K562 (cell line): ENCODE data around the gene CD160. TPM values are rescaled to one million over a fixed set of nuclear protein-coding genes. Genes with fewer than 3 reads are reported as not detected.
"Not testable (repeated sequence)": the region's sequence is repeated elsewhere in the genome, so short reads cannot be mapped to it uniquely, and the experiment has no call there.

Source experiments
- ATAC-seq: fragments of 200-7000 bp; cut with Tn5 transposase; 3 replicates; pipeline ENCODE4 v1.9.1; 2020; ENCODE audit warnings: moderate library complexity
- BruUV-seq: library from RNA; stranded (reverse); fragments of 400-500 nt; replicated peaks from 2 replicates; lab custom pipeline; 2021; lab: Mats Ljungman, UMichigan
- CTCF ChIA-PET: fragments of 300-600 bp; formaldehyde crosslinking; extraction: SDS; loops from one replicate; lab custom pipeline; 2021; ENCODE audit warnings: low intra/inter-chr PET ratio; lab: Yijun Ruan, JAX
- POLR2A ChIA-PET: fragments of 300-600, 350-650 bp; sonication (Branson Sonifier 250); formaldehyde crosslinking; extraction: SDS; loops from one replicate; lab custom pipeline; 2021; ENCODE audit warnings: antibody characterized with exemption, inconsistent platforms; lab: Yijun Ruan, JAX
- DNase-seq, 4 experiments: peaks; one replicate each; pipeline versions ENCODE4 v3.0.0 to v3.0.0-alpha.2; 2011 to 2018; ENCODE audit warnings: low spot score in 3 of 4, mixed read lengths in 3 of 4; ENCODE audit errors: extremely low read depth in 1 of 4
- FAIRE-seq: peaks from 2 replicates; lab custom pipeline; 2011; peaks lifted over from hg19 to GRCh38; lab: Jason Lieb, UNC
- H2AFZ ChIP-seq: 2 replicates; pipeline ENCODE4 v1.6.0; 2011; ENCODE audit warnings: low read depth, low read length, control low read depth, inconsistent platforms
- H3K27ac ChIP-seq: fragments of 200-600 bp; 3 replicates; pipeline ENCODE4 v1.8.0; 2011; ENCODE audit warnings: low read depth, mild to moderate bottlenecking, control low read depth, inconsistent platforms, low read length, moderate library complexity, mixed read lengths; ENCODE audit errors: extremely low read depth
- H3K27me3 ChIP-seq, 2 experiments: fragments of 300-600 bp in 1 of 2; 2 replicates in 1 of 2; 3 replicates in 1 of 2; pipeline versions ENCODE4 v1.6.0 to v1.8.0; 2011; ENCODE audit warnings: inconsistent platforms in 2 of 2, low read length in 2 of 2, mild to moderate bottlenecking in 1 of 2, mixed read lengths in 1 of 2, moderate library complexity in 1 of 2; ENCODE audit not compliant: control insufficient read depth in 2 of 2, insufficient read depth in 2 of 2
- H3K36me3 ChIP-seq: fragments of 300-600 bp; 3 replicates; pipeline ENCODE4 v1.8.0; 2011; ENCODE audit warnings: mild to moderate bottlenecking, low read length, inconsistent platforms; ENCODE audit not compliant: control insufficient read depth, insufficient read depth
- H3K4me1 ChIP-seq, 2 experiments: fragments of 200-600 bp in 1 of 2; replicated peaks in 1 of 2; 2 replicates in 1 of 2; 3 replicates in 1 of 2; pipeline versions ENCODE4 v1.5.1 to v1.8.0; 2011; ENCODE audit warnings: inconsistent platforms in 2 of 2, low read length in 2 of 2, mild to moderate bottlenecking in 1 of 2, mixed read lengths in 1 of 2, moderate library complexity in 1 of 2; ENCODE audit not compliant: control insufficient read depth in 2 of 2, insufficient read depth in 2 of 2
- H3K4me2 ChIP-seq: 2 replicates; pipeline ENCODE4 v1.6.1; 2011; ENCODE audit warnings: low read length, control low read depth, inconsistent platforms, mixed read lengths; ENCODE audit not compliant: insufficient read depth
- H3K4me3 ChIP-seq: fragments of 200-600 bp; sonication (generic), shearing (Covaris generic); 2 replicates; pipeline ENCODE4 v1.5.1; 2016; ENCODE audit warnings: control low read depth, inconsistent platforms
- H3K79me2 ChIP-seq: fragments of 200-600 bp; 3 replicates; pipeline ENCODE4 v1.8.0; 2011; ENCODE audit warnings: low read length, inconsistent platforms; ENCODE audit not compliant: control insufficient read depth, insufficient read depth
- H3K9ac ChIP-seq, 2 experiments: 2 replicates each; pipeline versions ENCODE4 v1.6.0 to v1.6.1; 2011; ENCODE audit warnings: low read depth in 2 of 2, low read length in 2 of 2, control low read depth in 1 of 2, inconsistent platforms in 1 of 2, mild to moderate bottlenecking in 1 of 2, mixed read lengths in 1 of 2; ENCODE audit not compliant: insufficient read depth in 1 of 2
- H3K9me1 ChIP-seq: one replicate; pipeline ENCODE4 v1.6.0; 2011; ENCODE audit warnings: inconsistent platforms, mild to moderate bottlenecking, low read length, moderate library complexity; ENCODE audit not compliant: control insufficient read depth, insufficient read depth
- H3K9me3 ChIP-seq: replicated peaks from 2 replicates; pipeline ENCODE4 v1.5.1; 2011; ENCODE audit warnings: low read depth, low read length, inconsistent platforms; ENCODE audit not compliant: control insufficient read depth, insufficient read depth
- H4K20me1 ChIP-seq: replicated peaks from 2 replicates; pipeline ENCODE4 v1.6.1; 2011; ENCODE audit warnings: low read length, inconsistent platforms, mixed read lengths; ENCODE audit not compliant: control insufficient read depth, insufficient read depth
- CBFA2T3 ChIP-seq: fragments of 450-650 bp; IDR thresholded peaks from 2 replicates; pipeline ENCODE4 v1.6.1; 2017
- WGBS: fragments of 100-300 bp; shearing (Covaris generic); methylation state at CpG from one replicate; pipeline ENCODE4 v1.1.6; 2016; ENCODE audit warnings: low coverage, mixed read lengths; ENCODE audit not compliant: insufficient coverage; ENCODE audit errors: missing lambda C conversion rate; 5-methylcytosine and 5-hydroxymethylcytosine counted together
- in situ Hi-C: fragments of 300-500 bp; cut with MboI; formaldehyde crosslinking; loops from 4 replicates; pipeline ENCODE4 v1.15.0; 2018; ENCODE audit warnings: inconsistent platforms, mixed read lengths
- intact Hi-C: fragments of 100-400 bp; cut with micrococcal nuclease; formaldehyde crosslinking; loops from 2 replicates; pipeline ENCODE4 v1.14.2; 2022
- polyA plus RNA-seq, 8 experiments: library from polyadenylated mRNA; depleted of rRNA in 4 of 8; stranded (reverse) in 5 of 8; unstranded in 3 of 8; fragments of >200 nt; fragmentation: Nextera tagmentation in 2 of 8; fragmentation: Illumina TruSeq in 1 of 8; extraction: Ambion mirVana in 2 of 8; extraction: Trizol in 1 of 8; gene quantifications; 2 replicates each; pipeline versions ENCODE4 v1.2.1 to v1.2.3, GENCODE V29; 2011 to 2014; ENCODE audit warnings: inconsistent platforms in 1 of 8, missing spikeins in 1 of 8
- total RNA-seq, 7 experiments: library from RNA; depleted of rRNA in 6 of 7; stranded (reverse); fragments of >200 nt in 6 of 7; fragmentation: Illumina TruSeq in 2 of 7; extraction: Trizol in 2 of 7; gene quantifications; 2 replicates each; pipeline versions ENCODE4 v1.2.1 to v1.2.3, GENCODE V29; 2011 to 2021; ENCODE audit warnings: low replicate concordance in 1 of 7

CD160 gene
- total and polyA plus RNA-seq, 9 of the 15 experiments (the other 6 are each of a cell fraction or from before 2014, with no cell fraction given) = 0.01 TPM; not detected in 8

DNA sequence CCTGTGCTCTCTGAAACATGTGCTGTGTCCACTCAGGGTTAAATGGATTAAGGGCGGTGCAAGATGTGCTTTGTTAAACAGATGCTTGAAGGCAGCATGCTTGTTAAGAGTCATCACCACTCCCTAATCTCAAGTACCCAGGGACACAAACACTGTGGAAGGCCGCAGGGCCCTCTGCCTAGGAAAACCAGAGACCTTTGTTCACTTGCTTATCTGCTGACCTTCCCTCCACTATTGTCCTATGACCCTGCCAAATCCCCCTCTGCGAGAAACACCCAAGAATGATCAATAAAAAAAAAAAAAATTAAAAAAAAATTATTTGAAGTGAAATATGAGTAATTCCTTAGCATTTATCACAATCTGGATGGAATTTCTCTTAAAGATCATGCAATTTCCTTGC lies 45.8 kb downstream of the CD160 start:
- intact Hi-C loops, H3K27me3 ChIP-seq: not testable (repeated sequence)

DNA sequence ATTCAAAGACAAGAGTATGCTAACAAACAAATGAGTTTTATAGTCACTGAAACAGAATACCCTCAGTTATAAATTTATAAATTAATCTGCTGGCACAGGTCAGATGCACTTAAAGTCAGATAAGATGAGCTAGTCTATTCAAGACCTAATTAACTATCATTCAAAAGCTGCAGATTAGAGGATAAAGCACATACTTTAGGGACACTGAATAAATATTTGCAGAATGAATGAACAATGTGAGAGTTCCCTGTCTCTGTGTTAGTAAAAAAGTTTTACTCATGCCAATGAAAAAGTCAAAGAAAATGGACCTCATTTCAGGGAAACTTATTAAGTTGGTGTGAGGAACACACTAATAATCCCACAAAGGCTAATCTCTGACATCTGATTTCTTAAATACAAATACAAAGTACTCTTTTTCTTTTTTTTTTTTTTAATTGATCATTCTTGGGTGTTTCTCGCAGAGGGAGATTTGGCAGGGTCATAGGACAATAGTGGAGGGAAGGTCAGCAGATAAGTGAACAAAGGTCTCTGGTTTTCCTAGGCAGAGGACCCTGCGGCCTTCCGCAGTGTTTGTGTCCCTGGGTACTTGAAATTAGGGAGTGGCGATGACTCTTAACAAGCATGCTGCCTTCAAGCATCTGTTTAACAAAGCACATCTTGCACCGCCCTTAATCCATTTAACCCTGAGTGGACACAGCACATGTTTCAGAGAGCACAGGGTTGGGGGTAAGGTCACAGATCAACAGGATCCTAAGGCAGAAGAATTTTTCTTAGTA lies 46.5 kb downstream of the CD160 start:
- H3K27me3 ChIP-seq, CTCF ChIA-PET, H3K9ac ChIP-seq, in situ Hi-C loops, H2AFZ ChIP-seq, H3K9me3 ChIP-seq, FAIRE-seq, H3K27ac ChIP-seq, H3K79me2 ChIP-seq, H3K4me1 ChIP-seq, H4K20me1 ChIP-seq, H3K9me1 ChIP-seq, H3K4me2 ChIP-seq, ATAC-seq, intact Hi-C loops, H3K4me3 ChIP-seq, BruUV-seq, POLR2A ChIA-PET, DNase-seq: not testable (repeated sequence)
- peaks cover 12% of the 10 kb centered on the region; the same call in 1 of the 3 replicates for H3K36me3 ChIP-seq
- WGBS = 76% methylated on average over 3 of the region's 5 CpGs

More for the DNA sequence above, 45.8 kb downstream of the CD160 start:
- FAIRE-seq, H3K27ac ChIP-seq, H3K4me1 ChIP-seq, H3K9me1 ChIP-seq, DNase-seq, H3K4me2 ChIP-seq, CTCF ChIA-PET: not testable (repeated sequence)
- TF ChIP-seq CBFA2T3 = 0 out of 2 replicates have a peak, but pooled peaks have one; percentile 7
- TF ChIP-seq, all 486 proteins: peak for 1; not testable (repeated sequence) for 485
- H3K79me2 ChIP-seq, H4K20me1 ChIP-seq, H3K36me3 ChIP-seq, ATAC-seq, H3K4me3 ChIP-seq, POLR2A ChIA-PET, BruUV-seq, H3K9ac ChIP-seq, in situ Hi-C loops, H2AFZ ChIP-seq, H3K9me3 ChIP-seq: not testable (repeated sequence)
- WGBS = 43% methylated on average over 1 of the region's 3 CpGs

DNA sequence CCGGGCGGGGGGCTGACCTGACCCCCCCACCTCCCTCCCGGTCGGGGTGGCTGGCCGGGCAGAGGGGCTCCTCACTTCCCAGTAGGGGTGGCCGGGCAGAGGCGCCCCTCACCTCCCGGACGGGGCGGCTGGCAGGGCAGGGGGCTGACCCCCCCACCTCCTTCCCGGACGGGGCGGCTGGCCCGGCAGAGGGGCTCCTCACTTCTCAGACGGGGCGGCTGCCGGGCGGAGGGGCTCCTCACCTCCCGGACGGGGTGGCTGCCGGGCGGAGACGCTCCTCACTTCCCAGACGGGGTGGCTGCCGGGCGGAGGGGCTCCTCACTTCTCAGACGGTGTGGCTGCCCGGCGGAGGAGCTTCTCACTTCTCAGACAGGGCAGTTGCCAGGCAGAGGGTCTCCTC lies 47.6 kb downstream of the CD160 start:
- H3K27me3 ChIP-seq, POLR2A ChIA-PET, H3K79me2 ChIP-seq, ATAC-seq, H3K4me2 ChIP-seq, intact Hi-C loops, H2AFZ ChIP-seq, DNase-seq, H3K4me3 ChIP-seq, BruUV-seq, H3K9me3 ChIP-seq, H3K9ac ChIP-seq, FAIRE-seq, H3K4me1 ChIP-seq, H4K20me1 ChIP-seq, H3K9me1 ChIP-seq, in situ Hi-C loops, CTCF ChIA-PET, H3K27ac ChIP-seq: not testable (repeated sequence)
- H3K36me3 ChIP-seq = peaks cover 21% of the 10 kb centered on the region; the same call in 1 of the 3 replicates
- WGBS = 97% methylated on average over 15 of the region's 29 CpGs
